Heart left ventricle (tissue), 13 donors: ENCODE measurements around the gene PROK2.

Experiments
- POLR2A ChIP-seq, 2 donors: fragments of 450-650 bp; IDR thresholded peaks; one replicate each; pipeline ENCODE4 v1.6.1; 2017; ENCODE audit warnings: antibody characterized with exemption in 2 of 2, mild to moderate bottlenecking in 2 of 2, moderate library complexity in 2 of 2
- TF ChIP-seq, protein P1 (sequence below), 12 donors: fragments of 200-600 bp; sonication (generic) in 4 of 12; IDR thresholded peaks; one replicate each; pipeline versions ENCODE4 v1.5.0 to v1.8.0; 2018 to 2022; ENCODE audit warnings: antibody characterized with exemption in 12 of 12, mild to moderate bottlenecking in 5 of 12
- donor health status: ischemic (EF 13 %, LVEDD 7.1; RV severe dilation, severe dysfunction).
- donor health status: DM: no; HTN: yes; CAD: no.
- donor health status: DM: no; HTN: no; CAD: no.
- donor health status: ischemic (EF 25% LVEDD 6.9; RV normal size, moderate dysfunction).
- donor health status: ischemic (EF 25% LVEDD 5.7; RV mildly dilated, moderate dysfunction).
- donor health status: ischemic (EF 35%, LVEDD 5.7; RV mildly dilated, moderate dysfunction).
- donor health status: nonischemic (EF 11% LVEDD 7.7; RV severe dilation, severe dysfunction).
- donor health status: DM: yes; HTN: yes; CAD: no.
- donor health status: PGD.
- donor health status: ischemic (EF 29% LVEDD 5.4; RV normal size, mild dysfunction).
- donor health status: nonischemic (EF 23%, LVEDD 6.1; RV moderate dilation, normal function).

DNA sequence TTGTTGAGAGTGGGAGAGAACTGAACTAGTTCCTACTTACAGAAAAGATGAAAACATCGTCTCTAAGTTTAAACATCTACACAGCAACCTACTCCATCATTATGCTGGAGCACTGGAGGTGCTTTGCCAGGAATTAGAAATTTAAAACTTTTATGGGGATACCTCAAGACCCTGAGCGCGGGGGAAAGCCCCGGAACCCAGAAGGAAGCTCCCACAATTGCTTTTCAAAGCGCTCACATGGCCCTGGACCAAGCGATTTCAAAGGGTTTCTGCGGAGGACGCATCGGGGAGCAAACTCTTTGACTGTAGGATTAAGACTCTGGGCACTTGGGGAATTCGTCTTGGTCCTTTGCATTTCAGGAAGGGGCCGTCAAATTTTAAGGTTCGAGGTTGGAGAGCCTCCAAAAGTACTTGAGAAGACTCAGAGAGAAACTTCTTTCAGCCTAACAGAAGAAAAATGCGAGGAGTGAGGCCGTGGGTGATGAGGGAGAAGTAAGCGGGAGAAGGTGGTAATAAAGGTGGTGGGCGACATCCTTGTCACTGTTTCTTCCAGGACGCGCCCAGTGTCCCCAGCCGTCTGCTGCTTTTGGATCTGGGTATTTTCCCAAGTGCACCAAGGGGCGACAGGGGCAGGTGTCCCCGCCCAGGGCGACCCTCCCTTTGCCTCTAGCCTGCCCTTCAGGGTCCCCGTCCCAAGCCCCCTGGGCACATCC, 591 bp downstream of the PROK2 start:
- TF ChIP-seq, protein P1, sequence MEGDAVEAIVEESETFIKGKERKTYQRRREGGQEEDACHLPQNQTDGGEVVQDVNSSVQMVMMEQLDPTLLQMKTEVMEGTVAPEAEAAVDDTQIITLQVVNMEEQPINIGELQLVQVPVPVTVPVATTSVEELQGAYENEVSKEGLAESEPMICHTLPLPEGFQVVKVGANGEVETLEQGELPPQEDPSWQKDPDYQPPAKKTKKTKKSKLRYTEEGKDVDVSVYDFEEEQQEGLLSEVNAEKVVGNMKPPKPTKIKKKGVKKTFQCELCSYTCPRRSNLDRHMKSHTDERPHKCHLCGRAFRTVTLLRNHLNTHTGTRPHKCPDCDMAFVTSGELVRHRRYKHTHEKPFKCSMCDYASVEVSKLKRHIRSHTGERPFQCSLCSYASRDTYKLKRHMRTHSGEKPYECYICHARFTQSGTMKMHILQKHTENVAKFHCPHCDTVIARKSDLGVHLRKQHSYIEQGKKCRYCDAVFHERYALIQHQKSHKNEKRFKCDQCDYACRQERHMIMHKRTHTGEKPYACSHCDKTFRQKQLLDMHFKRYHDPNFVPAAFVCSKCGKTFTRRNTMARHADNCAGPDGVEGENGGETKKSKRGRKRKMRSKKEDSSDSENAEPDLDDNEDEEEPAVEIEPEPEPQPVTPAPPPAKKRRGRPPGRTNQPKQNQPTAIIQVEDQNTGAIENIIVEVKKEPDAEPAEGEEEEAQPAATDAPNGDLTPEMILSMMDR (IDR thresholded peaks at IDR 0.05), result no peak
- TF ChIP-seq POLR2A (IDR thresholded peaks at IDR 0.05), result no peak
